Neural progenitor cell (in vitro differentiated cells): Measurements from ENCODE around the gene SLC14A1.

Experiments
- CTCF ChIP-seq: fragments of 200-600 bp; sonication (generic); IDR thresholded peaks from 2 replicates; pipeline ENCODE4 v1.5.1; 2017; ENCODE audit warnings: antibody characterized with exemption, mild to moderate bottlenecking
- EZH2 ChIP-seq: fragments of 200-600 bp; sonication (generic); IDR thresholded peaks from 2 replicates; pipeline ENCODE4 v1.6.1; 2017; ENCODE audit warnings: antibody characterized with exemption, mild to moderate bottlenecking, moderate library complexity
- EZH2phosphoT487 ChIP-seq: fragments of 200-600 bp; sonication (generic); IDR thresholded peaks from 2 replicates; pipeline ENCODE4 v1.6.1; 2017; ENCODE audit warnings: antibody characterized with exemption

- TF ChIP-seq CTCF: no peak
- no peak for TF ChIP-seq EZH2
- no peak for TF ChIP-seq EZH2phosphoT487
Observed at GRCh38 chr18:45771587-45772480, 47.9 kb downstream of the SLC14A1 start.
